Raji (cell line): ENCODE measurements around the gene RNF222.

Experiments used
- POLR2A ChIP-seq: IDR thresholded peaks from 2 replicates; pipeline ENCODE4 v1.6.1; 2011; ENCODE audit warnings: low read depth, low read length, control low read depth; ENCODE audit not compliant: insufficient read depth

The RNF222 gene

GRCh38 chr17:8371786-8372185 is 25.8 kb downstream of the RNF222 start:
- no peak for TF ChIP-seq POLR2A

DNA sequence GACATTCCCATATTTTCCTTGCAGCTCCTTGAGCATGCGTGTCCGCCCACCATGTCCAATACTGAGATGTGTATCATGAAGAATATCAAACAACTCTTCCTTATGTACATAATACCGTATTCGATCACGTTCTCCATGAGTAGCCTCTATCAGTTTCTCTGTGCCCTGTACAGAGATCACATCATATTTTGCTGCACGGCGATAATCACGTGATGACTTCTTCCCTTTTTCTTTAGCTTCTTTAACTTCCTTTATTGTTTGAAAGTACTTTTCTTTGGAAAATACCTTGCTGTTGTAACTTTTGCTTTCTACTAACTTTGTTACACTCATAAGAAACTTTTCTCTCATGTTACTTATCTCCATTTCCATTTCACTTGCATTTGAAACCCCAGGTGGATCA is 27.7 kb downstream of the RNF222 start:
- no peak for TF ChIP-seq POLR2A

DNA sequence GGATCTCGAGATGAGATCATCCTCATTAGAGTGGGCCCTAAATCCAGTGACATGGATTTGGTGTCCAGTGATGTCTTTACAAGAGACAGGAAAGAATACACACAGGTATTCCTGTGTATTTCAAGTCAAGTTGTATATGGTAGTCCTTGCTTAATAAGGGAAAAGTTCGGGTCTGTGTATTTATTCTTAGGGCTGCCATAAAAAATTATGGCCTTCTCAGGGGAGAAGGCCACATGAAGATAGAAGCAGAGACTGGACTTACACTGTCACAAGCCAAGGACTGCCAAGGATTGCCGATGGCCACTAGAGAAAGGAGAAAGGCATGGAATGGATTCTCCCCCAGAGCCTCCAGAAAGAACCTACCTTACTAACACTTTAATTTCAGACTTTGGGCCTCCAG is 29.4 kb downstream of the RNF222 start:
- TF ChIP-seq POLR2A: no peak

GRCh38 chr17:8366231-8366630 is 31.4 kb downstream of the RNF222 start:
- no peak for TF ChIP-seq POLR2A

GRCh38 chr17:8365143-8365542 is 32.5 kb downstream of the RNF222 start:
- no peak for TF ChIP-seq POLR2A

- TF ChIP-seq POLR2A: no peak
These were observed 34.8 kb downstream of the RNF222 start for GRCh38 chr17:8362651-8363332.

- no peak for TF ChIP-seq POLR2A
These were observed 36.9 kb downstream of the RNF222 start for GRCh38 chr17:8360751-8361150.

DNA sequence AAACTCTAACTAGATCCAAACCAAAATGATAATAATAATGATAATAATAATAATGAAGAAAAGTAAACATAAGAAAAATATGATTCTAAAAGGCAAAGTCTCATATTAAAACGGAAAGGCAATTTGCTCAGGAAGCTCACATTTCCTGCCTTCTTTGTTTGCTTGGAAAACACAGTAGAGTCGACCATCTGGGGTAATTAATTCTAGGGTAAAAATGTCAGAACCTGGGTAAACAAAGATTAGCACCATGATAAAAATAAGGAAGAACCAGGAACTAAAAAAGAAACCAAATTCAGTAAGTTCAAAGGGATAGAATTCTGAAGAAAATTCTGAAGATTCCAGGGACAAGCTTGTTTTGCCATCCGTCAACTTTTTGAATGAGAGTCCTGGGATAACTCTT is 37.4 kb downstream of the RNF222 start:
- no peak for TF ChIP-seq POLR2A

- no peak for TF ChIP-seq POLR2A
These were observed 37.9 kb downstream of the RNF222 start for GRCh38 chr17:8359769-8360168.

DNA sequence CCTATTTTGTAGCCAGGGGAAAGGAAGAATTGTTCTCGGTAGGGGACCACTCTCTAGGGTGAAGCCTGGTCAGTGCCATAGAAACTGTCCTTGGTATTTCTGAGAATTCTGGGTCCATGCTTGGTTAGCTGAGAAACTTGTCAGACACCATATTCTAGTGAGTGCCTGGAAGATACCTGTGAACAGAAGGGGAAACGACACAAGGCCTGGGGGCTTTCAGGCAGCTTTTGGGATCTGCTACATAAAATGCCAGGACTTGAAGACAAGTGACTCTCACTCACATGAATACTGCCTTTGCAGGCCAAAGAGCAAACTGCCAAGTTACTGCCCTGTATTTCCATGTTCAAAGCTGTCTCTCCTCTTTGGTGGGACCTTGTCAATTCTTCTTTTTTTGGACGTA is 39.7 kb downstream of the RNF222 start:
- no peak for TF ChIP-seq POLR2A

- TF ChIP-seq POLR2A: no peak
These were observed 43.4 kb downstream of the RNF222 start for GRCh38 chr17:8354236-8354635.

GRCh38 chr17:8353736-8354135 is 43.9 kb downstream of the RNF222 start:
- no peak for TF ChIP-seq POLR2A

DNA sequence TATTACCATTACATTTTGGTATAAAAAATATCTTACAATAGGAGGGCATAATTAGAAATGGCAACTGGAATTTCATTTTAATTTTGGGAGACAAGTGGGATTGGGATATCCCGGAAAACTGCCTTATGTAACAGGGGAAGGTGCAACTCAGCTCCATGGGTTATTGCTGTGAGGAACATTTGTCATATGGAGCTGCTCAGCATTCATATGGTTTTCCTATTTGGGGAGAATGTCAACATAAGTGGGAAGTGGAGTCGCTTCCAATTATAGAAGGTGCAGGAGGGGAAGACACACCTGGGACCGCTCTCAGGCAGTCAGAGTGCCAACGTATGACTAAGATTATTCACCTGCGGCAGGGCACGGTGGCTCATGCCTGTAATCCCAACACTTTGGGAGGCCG is 47.3 kb downstream of the RNF222 start:
- TF ChIP-seq POLR2A: no peak

GRCh38 chr17:8345951-8346665 is 51.5 kb downstream of the RNF222 start:
- no peak for TF ChIP-seq POLR2A

GRCh38 chr17:8345052-8345690 is 52.5 kb downstream of the RNF222 start:
- TF ChIP-seq POLR2A: no peak

- no peak for TF ChIP-seq POLR2A
These were observed 56.2 kb downstream of the RNF222 start for GRCh38 chr17:8341456-8341855.
